Hepatocyte (in vitro differentiated cells): Measurements from ENCODE around the gene GDPD3.

ENCODE experiments used
- CTCF ChIP-seq: fragments of 200-600 bp; sonication (generic); IDR thresholded peaks from 2 replicates; pipeline ENCODE4 v1.5.1; 2016; ENCODE audit warnings: antibody characterized with exemption, mild to moderate bottlenecking; ENCODE audit not compliant: poor library complexity
- EZH2 ChIP-seq: fragments of 200-600 bp; sonication (generic); IDR thresholded peaks from 2 replicates; pipeline ENCODE4 v1.6.1; 2016; ENCODE audit warnings: antibody characterized with exemption, mild to moderate bottlenecking, borderline replicate concordance
- EZH2phosphoT487 ChIP-seq: fragments of 200-600 bp; sonication (generic); IDR thresholded peaks from one replicate; pipeline ENCODE4 v1.6.1; 2018; ENCODE audit warnings: antibody characterized with exemption, mild to moderate bottlenecking, low read depth, moderate library complexity; ENCODE audit not compliant: unreplicated experiment, severe bottlenecking

GRCh38 chr16:30066761-30067583, 46.4 kb downstream of the GDPD3 start:
- TF ChIP-seq CTCF (no peak), EZH2 (no peak), EZH2phosphoT487 (no peak)
